Parathyroid adenoma (tissue), 2 donors: ENCODE data around the gene MPC1.

Experiments
- H2AFZ ChIP-seq: fragments of 300-600 bp; sonication (generic); one replicate; pipeline ENCODE4 v1.7.0; 2017; ENCODE audit warnings: antibody characterized with exemption, mild to moderate bottlenecking
- H3K27ac ChIP-seq: fragments of 300-600 bp; sonication (generic); one replicate; pipeline ENCODE4 v1.7.0; 2017
- H3K27me3 ChIP-seq: fragments of 300-600 bp; sonication (generic); one replicate; pipeline ENCODE4 v1.7.0; 2017; ENCODE audit warnings: low read length; ENCODE audit not compliant: control insufficient read depth, insufficient read depth
- H3K36me3 ChIP-seq: fragments of 300-600 bp; sonication (generic); one replicate; pipeline ENCODE4 v1.7.0; 2017; ENCODE audit warnings: low read length; ENCODE audit not compliant: control insufficient read depth, insufficient read depth
- H3K4me1 ChIP-seq: fragments of 300-600 bp; sonication (generic); one replicate; pipeline ENCODE4 v1.7.0; 2017; ENCODE audit warnings: control low read depth
- H3K4me2 ChIP-seq: fragments of 300-600 bp; sonication (generic); one replicate; pipeline ENCODE4 v1.7.0; 2017; ENCODE audit warnings: low read length
- H3K4me3 ChIP-seq: fragments of 300-600 bp; sonication (generic); one replicate; pipeline ENCODE4 v1.7.0; 2017; ENCODE audit warnings: low read depth, low read length
- H3K79me2 ChIP-seq: fragments of 300-600 bp; sonication (generic); one replicate; pipeline ENCODE4 v1.7.0; 2017; ENCODE audit warnings: control low read depth
- H3K9ac ChIP-seq: fragments of 300-600 bp; sonication (generic); one replicate; pipeline ENCODE4 v1.7.0; 2017; ENCODE audit warnings: mild to moderate bottlenecking
- H3K9me3 ChIP-seq: fragments of 300-600 bp; sonication (generic); one replicate; pipeline ENCODE4 v1.7.0; 2017; ENCODE audit warnings: low read length; ENCODE audit not compliant: control insufficient read depth
- TF ChIP-seq, protein P1 (sequence below): fragments of 300-600 bp; sonication (generic); IDR thresholded peaks from one replicate; pipeline ENCODE4 v1.7.0; 2017; ENCODE audit warnings: antibody characterized with exemption, mild to moderate bottlenecking
- donor health status: primary hyperparathyroidism.

The MPC1 gene

DNA sequence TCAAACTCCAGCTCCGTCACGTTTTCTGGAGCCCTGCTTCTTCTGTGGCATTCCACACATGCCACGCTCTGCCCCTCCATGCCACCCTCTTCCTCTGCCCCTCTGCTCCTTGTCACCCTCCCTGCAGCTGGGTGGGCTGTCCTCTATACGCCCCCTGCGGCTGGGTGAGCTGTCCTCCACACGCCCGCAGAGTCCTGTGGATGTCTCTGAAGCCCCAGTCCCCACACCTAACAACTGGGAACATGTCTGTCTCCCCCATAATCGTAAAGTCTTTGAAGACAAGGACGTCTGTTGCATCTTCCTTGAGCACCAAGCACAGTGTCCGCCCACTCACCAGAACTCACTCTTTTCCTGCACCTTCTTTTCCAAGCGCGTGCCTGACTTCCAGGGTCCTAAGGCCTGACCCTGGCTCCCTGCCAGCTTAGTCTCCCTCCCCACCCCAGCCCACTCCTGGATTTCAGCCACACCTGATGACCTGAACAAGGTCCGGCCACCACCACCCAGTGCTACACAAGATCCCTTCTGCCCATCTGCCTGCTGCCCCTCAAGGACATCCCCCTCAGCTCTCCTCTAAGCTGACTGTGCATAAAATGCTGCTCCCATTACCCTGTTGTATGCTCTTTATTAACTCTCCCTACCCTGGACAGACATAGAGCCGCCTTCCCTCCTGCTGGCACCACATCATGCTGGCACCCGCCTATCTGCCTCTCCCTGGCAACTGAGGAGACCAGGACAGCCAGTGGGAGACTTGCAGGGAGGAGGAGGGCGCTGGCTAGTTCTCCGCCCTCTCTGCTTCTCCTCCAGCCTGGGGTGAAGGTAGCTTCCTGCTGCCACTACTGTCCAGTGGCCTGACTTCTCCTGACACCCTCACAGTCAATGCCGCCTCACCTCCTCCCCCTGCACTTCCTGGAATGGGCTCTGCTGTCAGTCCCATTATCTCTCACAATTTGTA is 63.8 kb downstream of the MPC1 start:
- TF ChIP-seq, protein P1, sequence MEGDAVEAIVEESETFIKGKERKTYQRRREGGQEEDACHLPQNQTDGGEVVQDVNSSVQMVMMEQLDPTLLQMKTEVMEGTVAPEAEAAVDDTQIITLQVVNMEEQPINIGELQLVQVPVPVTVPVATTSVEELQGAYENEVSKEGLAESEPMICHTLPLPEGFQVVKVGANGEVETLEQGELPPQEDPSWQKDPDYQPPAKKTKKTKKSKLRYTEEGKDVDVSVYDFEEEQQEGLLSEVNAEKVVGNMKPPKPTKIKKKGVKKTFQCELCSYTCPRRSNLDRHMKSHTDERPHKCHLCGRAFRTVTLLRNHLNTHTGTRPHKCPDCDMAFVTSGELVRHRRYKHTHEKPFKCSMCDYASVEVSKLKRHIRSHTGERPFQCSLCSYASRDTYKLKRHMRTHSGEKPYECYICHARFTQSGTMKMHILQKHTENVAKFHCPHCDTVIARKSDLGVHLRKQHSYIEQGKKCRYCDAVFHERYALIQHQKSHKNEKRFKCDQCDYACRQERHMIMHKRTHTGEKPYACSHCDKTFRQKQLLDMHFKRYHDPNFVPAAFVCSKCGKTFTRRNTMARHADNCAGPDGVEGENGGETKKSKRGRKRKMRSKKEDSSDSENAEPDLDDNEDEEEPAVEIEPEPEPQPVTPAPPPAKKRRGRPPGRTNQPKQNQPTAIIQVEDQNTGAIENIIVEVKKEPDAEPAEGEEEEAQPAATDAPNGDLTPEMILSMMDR = no peak
- Histone ChIP-seq H3K36me3 (no peaks in the 10 kb centered on the region), H3K9ac (no peak overlapping the region)

DNA sequence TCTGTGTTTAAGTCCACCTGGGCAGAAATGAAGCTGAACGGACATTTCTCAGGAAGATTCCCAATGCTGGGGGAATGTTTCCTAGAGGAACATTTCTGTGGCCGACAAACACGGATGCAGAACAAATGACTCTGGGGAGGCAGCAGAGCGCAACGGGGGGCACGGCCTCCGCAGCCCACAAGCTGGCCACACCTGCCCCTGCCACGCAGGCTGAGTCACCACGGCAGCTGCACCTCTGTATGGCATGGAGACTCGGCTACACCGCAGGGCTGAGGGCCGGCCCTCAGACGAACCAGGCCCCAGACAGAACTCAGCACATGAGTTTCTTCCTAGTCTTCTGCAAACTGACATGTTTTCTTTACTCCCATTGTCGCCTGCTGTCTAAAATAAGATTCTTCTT is 64.5 kb downstream of the MPC1 start:
- no peak overlapping the region for H2AFZ ChIP-seq
- H3K9ac ChIP-seq = no peak overlapping the region
- TF ChIP-seq, protein P1 = no peak
- H3K79me2 ChIP-seq = no peaks in the 10 kb centered on the region
- H3K27me3 ChIP-seq = no peaks in the 10 kb centered on the region
- H3K36me3 ChIP-seq = no peaks in the 10 kb centered on the region
- no peak overlapping the region for H3K27ac ChIP-seq
- H3K4me1 ChIP-seq = no peaks in the 10 kb centered on the region
- no peaks in the 10 kb centered on the region for H3K9me3 ChIP-seq
- no peak overlapping the region for H3K4me3 ChIP-seq
- no peak overlapping the region for H3K4me2 ChIP-seq

More for the DNA sequence above, 63.8 kb downstream of the MPC1 start:
- no peak overlapping the region for H3K27ac ChIP-seq
- H3K4me1 ChIP-seq = no peaks in the 10 kb centered on the region
- no peak overlapping the region for H3K4me3 ChIP-seq
- H2AFZ ChIP-seq = no peak overlapping the region
- H3K79me2 ChIP-seq = no peaks in the 10 kb centered on the region
- H3K9me3 ChIP-seq = no peaks in the 10 kb centered on the region
- no peaks in the 10 kb centered on the region for H3K27me3 ChIP-seq
- no peak overlapping the region for H3K4me2 ChIP-seq

- H3K4me1 ChIP-seq = no peaks in the 10 kb centered on the region
Observed at GRCh38 chr6:166317261-166318212, 65.2 kb downstream of the MPC1 start.

DNA sequence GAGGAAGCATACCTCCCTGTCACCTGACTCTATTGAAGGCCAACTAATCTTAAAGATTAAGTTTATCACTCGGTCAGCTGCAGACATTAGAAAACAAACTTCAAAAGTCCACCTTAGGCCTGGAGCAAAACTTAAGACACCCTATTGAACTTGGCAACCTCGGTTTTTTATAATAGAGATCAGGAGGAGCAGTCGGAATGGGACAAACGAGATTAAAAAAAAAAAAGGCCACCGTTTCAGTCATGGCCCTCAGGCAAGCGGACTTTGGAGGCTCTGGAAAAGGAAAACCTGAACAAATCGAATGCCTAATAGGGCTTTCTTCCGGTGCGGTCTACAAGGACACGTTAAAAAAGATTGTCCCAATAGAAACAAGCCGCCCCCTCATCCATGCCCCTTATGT is 67.3 kb downstream of the MPC1 start:
- TF ChIP-seq, protein P1 = no peak
- Histone ChIP-seq H3K4me3 (no peak overlapping the region), H3K9me3 (no peaks in the 10 kb centered on the region), H2AFZ (no peak overlapping the region), H3K27me3 (no peaks in the 10 kb centered on the region), H3K4me1 (no peaks in the 10 kb centered on the region), H3K79me2 (no peaks in the 10 kb centered on the region), H3K9ac (no peak overlapping the region), H3K27ac (no peak overlapping the region), H3K4me2 (no peak overlapping the region), H3K36me3 (no peaks in the 10 kb centered on the region)

More at GRCh38 chr6:166317261-166318212, 65.2 kb downstream of the MPC1 start:
- no peak overlapping the region for H3K4me3 ChIP-seq
- H3K4me2 ChIP-seq = no peak overlapping the region
- TF ChIP-seq, protein P1 = no peak
- no peak overlapping the region for H3K27ac ChIP-seq
- H3K79me2 ChIP-seq = no peaks in the 10 kb centered on the region
- no peaks in the 10 kb centered on the region for H3K36me3 ChIP-seq
- no peaks in the 10 kb centered on the region for H3K9me3 ChIP-seq
- no peaks in the 10 kb centered on the region for H3K27me3 ChIP-seq
- H3K9ac ChIP-seq = no peak overlapping the region
- no peak overlapping the region for H2AFZ ChIP-seq
